Measurements from ENCODE around the gene LIPM. TPM values are rescaled to one million over a fixed set of nuclear protein-coding genes. Genes with fewer than 3 reads are reported as not detected.

LIPM gene
- total RNA-seq, 4 donors from 2014 or later = 30.4 to 56.7 (median 36.1) TPM

GRCh38 chr10:88762906-88763305, 39.6 kb upstream of the LIPM start:
- intact Hi-C loops (cut with DNase I; ENCODE audit: low total_unique reads) = no loop called here
- TF ChIP-seq CTCF (IDR thresholded peaks at IDR 0.05) = no peak
- TF ChIP-seq POLR2A (IDR thresholded peaks at IDR 0.05) = no peak
- DNase-seq (ENCODE audit: low spot score in 2 of 2) = no peak
- WGBS, 2 donors = 71 to 81% methylated on average over 1 of the region's 1 CpG
- no peak overlapping the region for H3K4me3 ChIP-seq (ENCODE audit: low read depth, poor library complexity, severe bottlenecking)

GRCh38 chr10:88763441-88763840, 39.1 kb upstream of the LIPM start:
- no peak overlapping the region for H3K4me3 ChIP-seq (ENCODE audit: low read depth, poor library complexity, severe bottlenecking)
- no peak for DNase-seq (ENCODE audit: low spot score in 2 of 2)
- no peak for TF ChIP-seq CTCF (IDR thresholded peaks at IDR 0.05)
- no peak for TF ChIP-seq POLR2A (IDR thresholded peaks at IDR 0.05)
- 37 to 50% methylated on average over 1 of the region's 1 CpG for whole genome bisulfite sequencing, 2 donors
- intact Hi-C loops (cut with DNase I; ENCODE audit: low total_unique reads) = no loop called here

- H3K4me3 ChIP-seq (ENCODE audit: low read depth, poor library complexity, severe bottlenecking) = no peak overlapping the region
- TF ChIP-seq CTCF (IDR thresholded peaks at IDR 0.05) = no peak
- no peak for TF ChIP-seq POLR2A (IDR thresholded peaks at IDR 0.05)
- DNase-seq (ENCODE audit: low spot score in 2 of 2) = no peak
- intact Hi-C loops (cut with DNase I; ENCODE audit: low total_unique reads) = no loop called here
- 91 to 95% methylated on average over 3 of the region's 3 CpGs for WGBS, 2 donors
These were observed 38.4 kb upstream of the LIPM start for GRCh38 chr10:88764110-88764509.

GRCh38 chr10:88765816-88766215, 36.7 kb upstream of the LIPM start:
- 85 to 90% methylated on average over 1 of the region's 1 CpG for WGBS, 2 donors
- intact Hi-C loops (cut with DNase I; ENCODE audit: low total_unique reads) = no loop called here
- no peak for DNase-seq (ENCODE audit: low spot score in 2 of 2)
- no peak overlapping the region for H3K4me3 ChIP-seq (ENCODE audit: low read depth, poor library complexity, severe bottlenecking)
- TF ChIP-seq POLR2A (IDR thresholded peaks at IDR 0.05) (no peak), CTCF (IDR thresholded peaks at IDR 0.05) (no peak)

GRCh38 chr10:88769384-88769783, 33.1 kb upstream of the LIPM start:
- WGBS, 2 donors = 63 to 69% methylated on average over 1 of the region's 1 CpG
- intact Hi-C loops (cut with DNase I; ENCODE audit: low total_unique reads) = no loop called here
- no peak for TF ChIP-seq CTCF (IDR thresholded peaks at IDR 0.05)
- TF ChIP-seq POLR2A (IDR thresholded peaks at IDR 0.05) = no peak

GRCh38 chr10:88781206-88781605, 21.3 kb upstream of the LIPM start:
- WGBS, 2 donors = 32 to 52% methylated on average over 2 of the region's 2 CpGs
- no peak for DNase-seq (ENCODE audit: low spot score in 2 of 2)
- TF ChIP-seq CTCF (IDR thresholded peaks at IDR 0.05) (no peak), POLR2A (IDR thresholded peaks at IDR 0.05) (no peak)
- intact Hi-C loops (cut with DNase I; ENCODE audit: low total_unique reads) = no loop called here
- H3K4me3 ChIP-seq (ENCODE audit: low read depth, poor library complexity, severe bottlenecking) = no peak overlapping the region

More at GRCh38 chr10:88769384-88769783, 33.1 kb upstream of the LIPM start:
- no peak for DNase-seq (ENCODE audit: low spot score in 2 of 2)
- H3K4me3 ChIP-seq (ENCODE audit: low read depth, poor library complexity, severe bottlenecking) = no peak overlapping the region
